ENCODE measurements around the gene CEP57L1. TPM values are rescaled to one million over a fixed set of nuclear protein-coding genes. Genes with fewer than 3 reads are reported as not detected.
"Not testable (repeated sequence)": the region's sequence is repeated elsewhere in the genome, so short reads cannot be mapped to it uniquely, and the experiment has no call there.

CEP57L1 gene
- total RNA-seq, 1 donor from 2014 or later: 11.0 TPM

DNA sequence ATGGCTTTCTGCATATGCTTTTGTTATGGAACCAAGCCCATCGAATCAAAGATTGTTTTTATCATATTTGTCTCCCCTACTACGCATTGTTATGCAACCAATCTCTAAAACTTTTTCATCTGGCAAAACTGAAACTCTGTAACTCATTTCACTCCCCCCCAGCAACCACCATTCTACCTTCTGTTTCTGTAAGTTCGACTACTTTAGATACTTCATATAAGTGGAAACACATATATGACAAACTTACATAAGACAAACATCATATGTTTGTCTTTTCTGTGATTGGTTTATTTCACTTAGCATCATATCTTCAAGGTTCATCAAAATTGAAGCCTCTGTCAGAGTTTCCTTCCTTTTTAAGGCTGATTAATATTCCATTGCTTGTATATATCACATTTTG, 34.8 kb downstream of the CEP57L1 start:
- Mint-ChIP-seq H3K4me3 (ENCODE audit: unreplicated experiment) (no peak overlapping the region), H3K4me1 (ENCODE audit: unreplicated experiment) (no peaks in the 10 kb centered on the region), H3K36me3 (ENCODE audit: low read depth, unreplicated experiment) (no peaks in the 10 kb centered on the region), H3K27me3 (ENCODE audit: unreplicated experiment) (peaks cover 1% of the 10 kb centered on the region), H3K9me3 (ENCODE audit: unreplicated experiment) (no peaks in the 10 kb centered on the region), H3K27ac (ENCODE audit: unreplicated experiment) (no peak overlapping the region)
- no peak for DNase-seq (ENCODE audit: low spot score)
- TF ChIP-seq, protein P1, sequence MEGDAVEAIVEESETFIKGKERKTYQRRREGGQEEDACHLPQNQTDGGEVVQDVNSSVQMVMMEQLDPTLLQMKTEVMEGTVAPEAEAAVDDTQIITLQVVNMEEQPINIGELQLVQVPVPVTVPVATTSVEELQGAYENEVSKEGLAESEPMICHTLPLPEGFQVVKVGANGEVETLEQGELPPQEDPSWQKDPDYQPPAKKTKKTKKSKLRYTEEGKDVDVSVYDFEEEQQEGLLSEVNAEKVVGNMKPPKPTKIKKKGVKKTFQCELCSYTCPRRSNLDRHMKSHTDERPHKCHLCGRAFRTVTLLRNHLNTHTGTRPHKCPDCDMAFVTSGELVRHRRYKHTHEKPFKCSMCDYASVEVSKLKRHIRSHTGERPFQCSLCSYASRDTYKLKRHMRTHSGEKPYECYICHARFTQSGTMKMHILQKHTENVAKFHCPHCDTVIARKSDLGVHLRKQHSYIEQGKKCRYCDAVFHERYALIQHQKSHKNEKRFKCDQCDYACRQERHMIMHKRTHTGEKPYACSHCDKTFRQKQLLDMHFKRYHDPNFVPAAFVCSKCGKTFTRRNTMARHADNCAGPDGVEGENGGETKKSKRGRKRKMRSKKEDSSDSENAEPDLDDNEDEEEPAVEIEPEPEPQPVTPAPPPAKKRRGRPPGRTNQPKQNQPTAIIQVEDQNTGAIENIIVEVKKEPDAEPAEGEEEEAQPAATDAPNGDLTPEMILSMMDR (IDR thresholded peaks at IDR 0.05; ENCODE audit: unreplicated experiment): no peak

DNA sequence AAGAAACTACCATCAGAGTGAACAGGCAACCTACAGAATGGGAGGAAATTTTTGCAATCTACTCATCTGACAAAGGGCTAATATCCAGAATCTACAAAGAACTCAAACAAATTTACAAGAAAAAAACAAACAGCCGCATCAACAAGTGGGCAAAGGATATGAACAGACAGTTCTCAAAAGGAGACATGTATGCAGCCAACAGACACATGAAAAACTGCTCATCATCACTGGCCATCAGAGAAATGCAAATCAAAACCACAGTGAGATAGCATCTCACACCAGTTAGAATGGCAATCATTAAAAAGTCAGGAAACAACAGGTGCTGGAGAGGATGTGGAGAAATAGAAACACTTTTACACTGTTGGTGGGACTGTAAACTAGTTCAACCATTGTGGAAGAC, 40.3 kb downstream of the CEP57L1 start:
- not testable (repeated sequence) for H3K27ac Mint-ChIP-seq (ENCODE audit: unreplicated experiment); H3K4me1 Mint-ChIP-seq (ENCODE audit: unreplicated experiment); H3K36me3 Mint-ChIP-seq (ENCODE audit: low read depth, unreplicated experiment); H3K9me3 Mint-ChIP-seq (ENCODE audit: unreplicated experiment); H3K27me3 Mint-ChIP-seq (ENCODE audit: unreplicated experiment); DNase-seq (ENCODE audit: low spot score); H3K4me3 Mint-ChIP-seq (ENCODE audit: unreplicated experiment)

DNA sequence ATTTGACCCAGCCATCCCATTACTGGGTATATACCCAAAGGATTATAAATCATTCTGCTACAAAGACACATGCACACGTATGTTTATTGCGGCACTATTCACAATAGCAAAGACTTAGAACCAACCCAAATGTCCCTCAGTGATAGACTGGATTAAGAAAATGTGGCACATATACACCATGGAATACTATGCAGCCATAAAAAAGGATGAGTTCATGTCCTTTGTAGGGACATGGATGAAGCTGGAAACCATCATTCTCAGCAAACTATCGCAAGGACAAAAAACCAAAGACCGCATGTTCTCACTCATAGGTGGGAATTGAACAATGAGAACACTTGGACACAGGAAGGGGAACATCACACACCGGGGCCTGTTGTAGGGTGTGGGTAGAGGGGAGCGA, 40.7 kb downstream of the CEP57L1 start:
- DNase-seq (ENCODE audit: low spot score); H3K27ac Mint-ChIP-seq (ENCODE audit: unreplicated experiment); H3K27me3 Mint-ChIP-seq (ENCODE audit: unreplicated experiment); H3K4me3 Mint-ChIP-seq (ENCODE audit: unreplicated experiment); H3K9me3 Mint-ChIP-seq (ENCODE audit: unreplicated experiment); H3K36me3 Mint-ChIP-seq (ENCODE audit: low read depth, unreplicated experiment); H3K4me1 Mint-ChIP-seq (ENCODE audit: unreplicated experiment): not testable (repeated sequence)

DNA sequence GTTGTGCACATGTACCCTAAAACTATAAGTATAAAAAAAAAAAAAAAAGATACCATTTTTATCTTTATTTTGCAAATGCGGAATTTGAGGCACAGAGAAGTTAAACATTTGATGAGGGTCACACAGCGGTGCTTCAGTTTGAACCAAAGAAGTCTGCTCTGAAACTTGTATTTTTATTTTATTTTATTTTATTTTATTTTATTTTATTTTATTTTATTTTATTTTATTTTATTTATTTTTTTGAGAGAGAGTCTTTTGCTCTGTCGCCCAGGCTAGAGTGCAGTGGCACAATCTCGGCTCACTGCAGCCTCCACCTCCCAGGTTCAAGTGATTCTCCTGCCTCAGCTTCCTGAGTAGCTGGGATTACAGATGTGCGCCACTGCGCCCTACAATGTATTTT, 41.2 kb downstream of the CEP57L1 start:
- H3K27me3 Mint-ChIP-seq (ENCODE audit: unreplicated experiment); H3K36me3 Mint-ChIP-seq (ENCODE audit: low read depth, unreplicated experiment); H3K4me3 Mint-ChIP-seq (ENCODE audit: unreplicated experiment); H3K4me1 Mint-ChIP-seq (ENCODE audit: unreplicated experiment); H3K27ac Mint-ChIP-seq (ENCODE audit: unreplicated experiment); H3K9me3 Mint-ChIP-seq (ENCODE audit: unreplicated experiment); DNase-seq (ENCODE audit: low spot score): not testable (repeated sequence)

DNA sequence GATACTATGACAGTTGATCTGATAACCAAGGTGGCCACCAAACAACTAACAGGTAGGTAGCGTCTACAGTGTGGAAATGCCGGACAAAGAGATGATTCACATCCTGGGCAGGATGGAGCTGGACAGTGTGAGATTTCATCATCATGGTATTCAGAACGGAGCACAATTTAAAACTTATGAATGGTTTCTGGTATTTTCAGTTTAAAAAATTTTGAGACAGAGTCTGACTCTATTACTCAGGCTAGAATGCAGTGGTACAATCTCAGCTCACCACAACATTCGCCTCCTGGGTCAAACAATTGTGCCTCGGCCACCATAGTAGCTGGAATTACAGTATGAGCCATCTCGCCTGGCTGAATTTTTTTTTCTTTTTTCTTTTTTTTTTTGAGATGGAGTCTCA, 43.8 kb downstream of the CEP57L1 start:
- Mint-ChIP-seq H3K27ac (ENCODE audit: unreplicated experiment) (no peak overlapping the region), H3K27me3 (ENCODE audit: unreplicated experiment) (no peaks in the 10 kb centered on the region)

DNA sequence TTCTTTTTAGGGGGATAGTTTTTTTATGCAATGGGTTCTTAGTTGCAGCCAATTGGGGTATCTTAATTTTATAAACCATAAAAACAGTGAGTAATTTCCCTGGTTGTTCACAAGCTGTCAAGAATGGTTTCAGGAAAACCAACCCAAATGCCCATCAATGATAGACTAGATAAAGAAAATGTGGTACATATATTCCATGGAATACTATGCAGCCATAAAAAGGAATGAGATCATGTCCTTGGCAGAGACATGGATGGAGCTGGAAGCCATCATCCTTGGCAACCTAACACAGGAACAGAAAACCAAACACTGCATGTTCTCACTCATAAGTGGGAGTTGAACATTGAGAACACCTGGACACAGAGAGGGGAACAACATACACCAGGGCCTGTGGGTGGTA, 46.8 kb downstream of the CEP57L1 start:
- not testable (repeated sequence) for H3K27me3 Mint-ChIP-seq (ENCODE audit: unreplicated experiment); H3K4me1 Mint-ChIP-seq (ENCODE audit: unreplicated experiment); H3K4me3 Mint-ChIP-seq (ENCODE audit: unreplicated experiment); H3K9me3 Mint-ChIP-seq (ENCODE audit: unreplicated experiment); H3K27ac Mint-ChIP-seq (ENCODE audit: unreplicated experiment); H3K36me3 Mint-ChIP-seq (ENCODE audit: low read depth, unreplicated experiment); DNase-seq (ENCODE audit: low spot score)

More for the DNA sequence above, 43.8 kb downstream of the CEP57L1 start:
- Mint-ChIP-seq H3K4me3 (ENCODE audit: unreplicated experiment) (no peak overlapping the region), H3K36me3 (ENCODE audit: low read depth, unreplicated experiment) (no peaks in the 10 kb centered on the region), H3K4me1 (ENCODE audit: unreplicated experiment) (no peaks in the 10 kb centered on the region), H3K9me3 (ENCODE audit: unreplicated experiment) (no peaks in the 10 kb centered on the region)
- TF ChIP-seq, protein P1 (IDR thresholded peaks at IDR 0.05; ENCODE audit: unreplicated experiment): no peak
- DNase-seq (ENCODE audit: low spot score): no peak

DNA sequence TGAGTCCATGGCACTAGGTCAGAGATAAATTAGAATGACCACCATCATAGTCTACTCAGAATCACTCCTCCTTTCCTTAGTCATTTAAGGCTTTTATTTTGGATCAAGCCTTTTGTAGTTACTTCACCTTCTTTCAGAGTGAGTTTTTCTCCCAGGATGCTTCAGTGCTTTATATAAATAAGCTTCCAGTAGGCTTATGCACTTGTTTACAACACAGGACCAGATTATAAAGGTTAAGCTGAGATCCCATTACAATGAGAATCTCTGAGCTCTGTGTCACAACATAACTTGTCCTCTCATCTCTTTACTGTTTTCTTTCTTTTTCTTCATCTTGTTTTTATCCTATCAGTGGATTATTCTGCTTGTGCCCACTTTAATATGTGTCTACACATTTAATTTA, 47.9 kb downstream of the CEP57L1 start:
- DNase-seq (ENCODE audit: low spot score): no peak
- TF ChIP-seq, protein P1 (IDR thresholded peaks at IDR 0.05; ENCODE audit: unreplicated experiment): no peak
- no peak overlapping the region for H3K27ac Mint-ChIP-seq (ENCODE audit: unreplicated experiment)

DNA sequence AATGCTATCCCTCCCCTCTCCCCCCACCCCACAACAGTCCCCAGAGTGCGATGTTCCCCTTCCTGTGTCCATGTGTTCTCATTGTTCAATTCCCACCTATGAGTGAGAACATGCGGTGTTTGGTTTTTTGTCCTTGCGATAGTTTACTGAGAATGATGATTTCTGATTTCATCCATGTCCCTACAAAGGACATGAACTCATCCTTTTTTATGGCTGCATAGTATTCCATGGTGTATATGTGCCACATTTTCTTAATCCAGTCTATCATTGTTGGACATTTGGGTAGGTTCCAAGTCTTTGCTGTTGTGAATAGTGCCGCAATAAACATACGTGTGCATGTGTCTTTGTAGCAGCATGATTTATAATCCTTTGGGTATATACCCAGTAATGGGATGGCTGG, 52.9 kb downstream of the CEP57L1 start:
- not testable (repeated sequence) for H3K27me3 Mint-ChIP-seq (ENCODE audit: unreplicated experiment); H3K4me1 Mint-ChIP-seq (ENCODE audit: unreplicated experiment); H3K36me3 Mint-ChIP-seq (ENCODE audit: low read depth, unreplicated experiment); H3K27ac Mint-ChIP-seq (ENCODE audit: unreplicated experiment); H3K9me3 Mint-ChIP-seq (ENCODE audit: unreplicated experiment); DNase-seq (ENCODE audit: low spot score); H3K4me3 Mint-ChIP-seq (ENCODE audit: unreplicated experiment)

More for the DNA sequence above, 47.9 kb downstream of the CEP57L1 start:
- Mint-ChIP-seq H3K4me3 (ENCODE audit: unreplicated experiment) (no peak overlapping the region), H3K4me1 (ENCODE audit: unreplicated experiment) (no peaks in the 10 kb centered on the region), H3K36me3 (ENCODE audit: low read depth, unreplicated experiment) (no peaks in the 10 kb centered on the region), H3K9me3 (ENCODE audit: unreplicated experiment) (no peaks in the 10 kb centered on the region), H3K27me3 (ENCODE audit: unreplicated experiment) (no peaks in the 10 kb centered on the region)

DNA sequence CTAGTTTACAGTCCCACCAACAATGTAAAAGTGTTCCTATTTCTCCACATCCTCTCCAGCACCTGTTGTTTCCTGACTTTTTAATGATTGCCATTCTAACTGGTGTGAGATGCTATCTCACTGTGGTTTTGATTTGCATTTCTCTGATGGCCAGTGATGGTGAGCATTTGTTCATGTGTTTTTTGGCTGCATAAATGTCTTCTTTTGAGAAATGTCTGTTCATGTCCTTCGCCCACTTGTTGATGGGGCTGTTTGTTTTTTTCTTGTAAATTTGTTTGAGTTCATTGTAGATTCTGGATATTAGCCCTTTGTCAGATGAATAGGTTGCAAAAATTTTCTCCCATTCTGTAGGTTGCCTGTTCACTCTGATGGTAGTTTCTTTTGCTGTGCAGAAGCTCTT, 53.4 kb downstream of the CEP57L1 start:
- H3K36me3 Mint-ChIP-seq (ENCODE audit: low read depth, unreplicated experiment); H3K9me3 Mint-ChIP-seq (ENCODE audit: unreplicated experiment); H3K27ac Mint-ChIP-seq (ENCODE audit: unreplicated experiment); H3K27me3 Mint-ChIP-seq (ENCODE audit: unreplicated experiment); H3K4me3 Mint-ChIP-seq (ENCODE audit: unreplicated experiment); DNase-seq (ENCODE audit: low spot score); H3K4me1 Mint-ChIP-seq (ENCODE audit: unreplicated experiment): not testable (repeated sequence)
